Measurements from ENCODE around the gene RNF130.
A peak's percentile ranks its signal among the peaks of the same experiment; 100 is the strongest.

The RNF130 gene

DNA sequence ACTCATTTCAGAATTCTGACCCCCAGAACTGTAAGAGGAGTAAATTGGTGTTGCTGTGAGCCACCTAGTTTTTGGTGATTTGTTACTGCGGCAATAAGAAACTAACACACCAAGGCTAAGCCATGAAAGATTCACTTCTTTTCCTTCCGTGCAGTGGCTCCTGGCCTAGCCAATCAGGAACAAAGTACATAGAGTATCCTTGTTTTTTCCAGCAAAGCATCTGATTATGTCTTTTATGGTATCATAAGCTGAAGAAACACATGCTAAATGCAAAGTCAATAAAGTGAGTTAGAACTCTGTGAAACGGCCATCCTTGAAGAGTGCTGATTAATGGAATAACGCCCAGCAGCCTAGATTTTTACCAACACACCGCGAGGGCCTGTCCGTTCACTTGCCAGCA is 11.4 kb downstream of the RNF130 start:
- Mint-ChIP-seq H3K4me1 (no peaks in the 10 kb centered on the region), H3K27ac (no peak overlapping the region), H3K4me3 (no peak overlapping the region), H3K9me3 (no peaks in the 10 kb centered on the region), H3K27me3 (no peaks in the 10 kb centered on the region)
- no peak for ATAC-seq
- no peak for DNase-seq

DNA sequence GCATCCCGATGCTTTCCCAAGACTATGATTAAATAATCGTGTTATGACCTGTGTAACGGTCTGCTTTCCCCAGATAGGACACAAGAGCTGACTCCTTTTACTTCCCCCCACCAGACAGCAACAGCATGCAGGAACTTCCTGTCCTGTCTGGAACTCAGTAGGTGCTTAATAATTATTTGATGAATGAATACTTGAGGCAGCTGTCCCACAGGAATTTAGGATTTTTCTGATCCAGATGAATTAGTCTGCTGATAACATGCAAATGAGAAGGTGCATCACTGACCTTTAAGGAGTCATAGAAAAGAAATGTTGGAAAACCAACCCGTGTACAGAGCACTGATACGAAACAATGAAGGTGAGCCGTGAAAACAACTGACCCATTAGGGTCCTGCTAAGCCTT is 12.2 kb downstream of the RNF130 start:
- no peaks in the 10 kb centered on the region for H3K9me3 Mint-ChIP-seq
- no peak for DNase-seq
- ATAC-seq = no peak
- H3K4me1 Mint-ChIP-seq = no peaks in the 10 kb centered on the region
- H3K27me3 Mint-ChIP-seq = no peaks in the 10 kb centered on the region
- no peak overlapping the region for H3K4me3 Mint-ChIP-seq
- H3K27ac Mint-ChIP-seq = peak overlapping the region in 1 of 2 donors; percentile 36

DNA sequence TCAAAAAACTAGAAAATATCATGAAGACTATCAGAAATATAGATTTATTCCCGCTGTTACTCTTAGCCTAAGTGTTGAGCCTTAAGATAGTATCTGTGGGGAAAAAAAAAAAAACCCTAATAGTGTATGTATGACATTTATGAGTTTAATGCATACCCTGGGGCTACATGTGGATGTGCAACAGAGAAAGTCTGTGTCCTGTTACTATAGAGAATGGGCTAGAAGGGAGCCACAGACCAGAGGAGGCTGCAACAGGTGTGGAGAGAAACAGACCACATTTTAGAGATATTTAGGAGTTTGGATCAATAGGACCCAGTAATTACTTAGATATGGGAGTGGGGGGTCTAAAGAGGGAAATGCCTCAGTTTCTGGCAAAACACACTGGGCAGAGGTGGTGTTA is 15.4 kb downstream of the RNF130 start:
- ATAC-seq (no peak), DNase-seq (no peak)
- Mint-ChIP-seq H3K27me3 (no peaks in the 10 kb centered on the region), H3K9me3 (no peaks in the 10 kb centered on the region), H3K4me3 (no peak overlapping the region), H3K4me1 (peaks cover 4% of the 10 kb centered on the region), H3K27ac (peak overlapping the region in 1 of 2 donors; percentile 9)

DNA sequence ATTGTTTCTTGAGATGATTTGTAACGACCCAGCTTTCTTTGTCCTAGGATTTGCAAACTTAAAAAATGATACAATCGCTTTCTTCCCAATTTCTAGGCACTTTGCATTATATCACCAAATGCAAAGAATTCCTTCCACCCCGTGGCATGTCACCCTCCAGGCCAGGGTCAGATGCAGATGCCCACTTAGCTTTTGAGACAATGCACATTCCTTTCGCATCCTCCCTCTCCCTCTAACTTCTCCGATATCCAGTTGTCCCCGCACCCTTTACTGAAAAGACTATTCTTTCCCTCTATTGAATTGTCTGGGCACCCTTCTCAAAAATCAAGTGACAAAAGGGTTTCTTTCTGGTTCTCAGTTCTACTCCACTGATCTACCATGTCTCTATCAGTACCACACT is 17.3 kb downstream of the RNF130 start:
- Mint-ChIP-seq H3K27me3 (no peaks in the 10 kb centered on the region), H3K4me1 (peaks cover 4% of the 10 kb centered on the region), H3K27ac (no peak overlapping the region), H3K9me3 (no peaks in the 10 kb centered on the region), H3K4me3 (no peak overlapping the region)
- DNase-seq = no peak
- no peak for ATAC-seq

DNA sequence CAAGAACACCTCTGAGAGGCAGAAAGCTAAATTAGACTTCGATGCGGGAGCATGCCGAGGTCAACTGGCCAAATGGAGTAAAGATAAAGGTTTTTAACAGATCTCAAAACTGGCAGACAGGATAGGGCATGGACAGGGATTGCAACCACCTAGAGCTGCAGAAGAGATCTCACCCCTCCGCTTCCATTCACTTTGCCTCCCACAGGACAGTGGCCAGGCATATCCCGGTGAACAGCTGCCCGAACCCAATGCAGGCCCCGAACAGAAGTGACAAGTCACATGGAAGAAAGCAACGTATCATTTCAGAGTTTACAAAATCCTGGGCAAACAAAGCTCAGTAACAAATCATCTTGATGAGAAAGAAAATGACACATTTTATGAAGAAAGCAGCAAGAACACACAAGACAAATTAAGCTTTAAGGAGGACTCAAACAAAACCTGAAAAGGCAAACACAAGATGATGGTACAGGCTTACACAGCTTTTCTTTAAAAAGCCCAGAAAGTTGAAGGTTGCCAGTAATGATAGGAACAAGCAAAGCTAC is 18.4 kb downstream of the RNF130 start:
- DNase-seq = no peak
- no peak overlapping the region for H3K27ac Mint-ChIP-seq
- no peaks in the 10 kb centered on the region for H3K27me3 Mint-ChIP-seq
- no peak for ATAC-seq
- no peak overlapping the region for H3K4me3 Mint-ChIP-seq
- H3K4me1 Mint-ChIP-seq = peaks cover 4% of the 10 kb centered on the region
- no peaks in the 10 kb centered on the region for H3K9me3 Mint-ChIP-seq

DNA sequence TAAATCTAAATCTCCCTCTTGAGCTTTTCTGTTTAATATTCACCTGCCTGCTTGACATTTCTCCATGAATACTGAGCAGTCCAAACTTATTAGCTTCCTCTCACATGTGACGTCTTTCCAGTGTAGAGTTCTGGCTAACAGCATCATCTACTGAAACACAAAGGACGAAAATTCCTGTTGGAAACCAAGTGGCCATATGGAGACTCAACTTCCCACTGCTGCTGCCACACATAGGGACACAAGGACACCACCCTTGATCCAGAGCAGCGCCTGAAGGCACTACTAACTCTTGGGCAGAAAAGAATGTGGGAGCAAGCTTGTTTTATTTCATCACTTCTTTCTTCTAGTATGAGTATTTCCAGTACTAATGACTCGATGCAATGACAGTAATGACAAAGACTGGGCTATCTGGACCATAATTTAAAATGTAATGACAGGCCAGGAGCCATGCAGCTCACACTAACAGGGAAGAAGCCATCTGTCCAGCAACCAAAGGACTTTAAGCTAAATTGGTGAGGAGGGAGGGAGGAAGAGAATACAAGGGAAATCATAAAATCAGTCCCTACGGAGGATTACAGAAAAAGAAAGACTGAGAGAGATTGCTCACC is 19.2 kb downstream of the RNF130 start:
- Mint-ChIP-seq H3K27ac (no peak overlapping the region), H3K9me3 (no peaks in the 10 kb centered on the region), H3K4me3 (no peak overlapping the region), H3K27me3 (no peaks in the 10 kb centered on the region), H3K4me1 (peaks cover 10% of the 10 kb centered on the region)
- DNase-seq (no peak), ATAC-seq (peak; percentile 46)

DNA sequence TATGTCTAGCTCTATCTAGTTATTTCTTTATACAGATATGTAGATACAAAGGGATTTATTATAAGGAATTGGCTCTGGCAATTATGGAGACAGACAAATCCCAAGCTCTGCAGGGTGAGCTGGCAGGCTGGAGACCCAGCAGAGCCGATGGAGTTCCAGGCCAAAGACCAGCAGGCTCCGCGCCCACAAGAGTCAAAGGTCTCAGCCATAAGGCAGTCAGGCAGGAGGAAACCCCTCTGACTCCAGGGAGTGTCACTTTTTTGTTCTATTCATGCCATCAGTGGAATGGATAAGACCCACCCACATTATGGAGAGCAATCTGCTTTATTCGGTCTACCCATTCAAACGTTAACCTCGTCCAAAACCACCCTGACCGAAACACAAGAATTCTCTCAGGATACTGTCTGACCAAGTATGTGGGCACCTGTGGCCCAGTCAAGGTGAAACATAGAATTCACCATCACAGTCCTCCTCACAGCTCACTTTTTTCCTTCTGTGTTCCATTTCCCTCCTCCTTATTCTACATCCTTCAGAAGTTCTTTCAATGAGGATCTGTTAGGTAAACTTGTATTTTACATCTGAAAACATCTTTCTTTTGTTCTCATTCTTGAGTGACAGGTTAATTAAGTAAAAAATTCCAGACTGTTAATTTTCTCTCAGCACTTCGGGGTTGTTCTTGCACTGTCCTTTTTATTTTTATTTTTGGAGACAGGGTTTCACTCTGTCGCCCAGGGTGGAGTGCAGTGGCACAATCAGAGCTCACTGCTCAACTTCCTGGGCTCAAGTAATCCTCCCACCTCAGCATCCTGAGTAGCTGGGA is 21.2 kb downstream of the RNF130 start:
- Mint-ChIP-seq H3K9me3 (no peaks in the 10 kb centered on the region), H3K27ac (no peak overlapping the region), H3K4me3 (no peak overlapping the region), H3K4me1 (peaks cover 16% of the 10 kb centered on the region), H3K27me3 (no peaks in the 10 kb centered on the region)
- no peak for DNase-seq
- ATAC-seq = no peak

DNA sequence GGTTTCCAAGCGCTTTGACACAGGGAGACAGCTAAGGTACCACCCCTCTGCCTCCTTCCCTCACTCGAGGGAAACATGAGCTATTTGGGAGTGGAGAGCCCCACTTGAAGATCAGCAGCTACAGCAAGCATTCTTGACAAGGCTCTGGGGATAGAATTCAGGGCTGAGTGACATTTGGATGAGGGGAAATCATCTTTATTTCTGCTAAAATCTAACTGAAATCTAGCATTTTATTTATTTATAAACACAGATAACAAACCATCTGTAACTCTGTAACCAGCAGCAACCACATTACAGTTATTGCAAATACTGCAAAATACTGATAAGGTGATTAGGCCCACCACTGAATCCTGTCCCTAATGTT is 22.4 kb downstream of the RNF130 start:
- no peaks in the 10 kb centered on the region for H3K27me3 Mint-ChIP-seq
- no peaks in the 10 kb centered on the region for H3K9me3 Mint-ChIP-seq
- ATAC-seq = no peak
- no peak for DNase-seq
- H3K4me3 Mint-ChIP-seq = no peak overlapping the region
- peaks cover 16% of the 10 kb centered on the region for H3K4me1 Mint-ChIP-seq
- H3K27ac Mint-ChIP-seq = no peak overlapping the region

DNA sequence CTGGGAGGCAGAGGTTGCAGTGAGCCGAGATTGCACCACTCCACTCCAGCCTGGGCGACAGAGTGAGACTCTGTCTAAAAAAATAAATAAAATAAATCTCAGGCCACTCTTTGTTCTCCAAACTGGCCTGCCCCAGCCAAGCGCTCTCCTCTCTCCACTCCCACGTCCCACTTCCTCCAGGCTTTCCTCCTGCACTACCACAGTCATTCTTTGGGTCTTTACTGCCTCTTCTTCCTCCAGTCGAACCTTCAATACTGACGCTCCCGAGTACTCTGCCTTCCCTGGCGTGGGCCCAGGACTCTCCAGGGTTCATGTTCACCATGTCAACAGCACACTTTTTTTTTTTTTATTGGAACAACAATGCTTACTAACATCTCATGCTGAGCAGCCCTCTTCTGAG is 23.9 kb downstream of the RNF130 start:
- ATAC-seq (no peak), DNase-seq (no peak)
- no peak overlapping the region for H3K27ac Mint-ChIP-seq
- no peaks in the 10 kb centered on the region for H3K9me3 Mint-ChIP-seq
- H3K27me3 Mint-ChIP-seq = no peaks in the 10 kb centered on the region
- H3K4me1 Mint-ChIP-seq = peaks cover 12% of the 10 kb centered on the region
- no peak overlapping the region for H3K4me3 Mint-ChIP-seq

DNA sequence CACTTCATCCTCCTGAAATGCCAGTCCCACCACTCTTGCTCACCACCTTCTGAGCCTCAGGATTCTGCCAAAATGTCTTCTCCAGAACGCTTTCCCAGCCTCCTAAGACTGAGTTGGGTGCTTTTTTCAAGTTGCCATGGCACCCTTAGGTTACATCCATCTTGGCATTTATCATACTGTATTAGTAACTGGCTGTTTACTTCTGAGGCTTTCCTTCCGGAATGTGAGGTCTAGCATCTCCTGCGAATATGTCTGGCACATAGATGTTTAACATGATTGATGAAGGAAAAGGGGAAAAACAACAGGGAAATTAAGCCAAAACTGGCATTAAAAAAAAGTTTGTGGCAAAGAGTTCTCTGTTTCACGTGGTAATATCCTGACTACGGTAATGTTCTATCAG is 24.9 kb downstream of the RNF130 start:
- ATAC-seq (no peak), DNase-seq (no peak)
- Mint-ChIP-seq H3K4me3 (no peak overlapping the region), H3K9me3 (no peaks in the 10 kb centered on the region), H3K4me1 (peaks cover 12% of the 10 kb centered on the region), H3K27ac (no peak overlapping the region), H3K27me3 (no peaks in the 10 kb centered on the region)

DNA sequence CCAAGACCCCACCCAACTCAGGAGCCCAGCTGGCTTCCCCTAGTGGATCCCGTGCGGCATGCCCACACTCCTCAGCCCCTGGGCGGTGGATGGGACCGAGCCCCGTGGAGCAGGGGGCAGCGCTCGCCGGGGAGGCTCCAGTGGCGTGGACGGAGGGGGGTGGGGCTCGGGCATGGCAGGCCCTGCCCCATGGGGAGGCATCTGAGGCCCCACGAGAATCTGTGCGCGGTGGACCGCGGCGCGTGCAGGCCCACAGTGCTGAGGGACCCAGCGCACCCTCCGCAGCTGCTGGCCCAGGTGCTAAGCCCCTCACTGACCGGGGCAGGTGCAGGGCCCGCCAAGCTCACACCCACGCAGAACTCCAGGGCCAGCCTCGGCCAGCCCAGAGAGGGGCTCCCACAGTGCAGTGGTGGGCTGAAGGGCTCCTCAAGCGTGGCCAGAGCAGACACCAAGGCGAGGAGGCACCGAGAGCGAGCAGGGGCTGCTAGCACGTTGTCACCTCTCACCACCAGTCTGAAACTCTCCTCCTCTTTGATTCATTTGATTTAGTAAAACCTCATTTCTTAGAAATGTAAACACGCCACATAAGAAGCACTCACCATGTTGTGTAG is 25.6 kb downstream of the RNF130 start:
- no peaks in the 10 kb centered on the region for H3K27me3 Mint-ChIP-seq
- H3K4me1 Mint-ChIP-seq = peaks cover 12% of the 10 kb centered on the region
- H3K9me3 Mint-ChIP-seq = no peaks in the 10 kb centered on the region
- ATAC-seq (peak; percentile 60), DNase-seq (no peak)
- no peak overlapping the region for H3K4me3 Mint-ChIP-seq
- no peak overlapping the region for H3K27ac Mint-ChIP-seq

DNA sequence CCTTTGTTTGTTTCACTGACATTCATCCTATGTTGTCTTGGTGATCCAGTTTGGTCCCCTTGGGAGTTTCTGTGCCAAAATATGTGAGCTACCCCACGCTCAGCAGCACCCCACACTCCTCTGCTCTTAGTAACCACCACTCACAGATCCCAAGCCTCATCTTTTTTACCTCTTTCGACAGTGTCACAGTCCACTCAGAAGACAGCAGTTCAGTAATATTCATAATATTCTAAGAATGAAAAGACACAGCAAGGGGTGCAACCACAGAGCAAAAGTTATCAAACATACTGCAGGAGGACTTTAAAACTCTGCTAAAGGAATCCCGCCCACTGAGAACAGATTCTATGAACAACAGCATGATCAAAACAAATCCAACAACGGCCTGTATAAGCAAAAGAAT is 28.2 kb downstream of the RNF130 start:
- Mint-ChIP-seq H3K9me3 (no peaks in the 10 kb centered on the region), H3K27me3 (no peaks in the 10 kb centered on the region), H3K4me1 (peaks cover 12% of the 10 kb centered on the region), H3K4me3 (no peak overlapping the region), H3K27ac (no peak overlapping the region)
- no peak for DNase-seq
- ATAC-seq = no peak

DNA sequence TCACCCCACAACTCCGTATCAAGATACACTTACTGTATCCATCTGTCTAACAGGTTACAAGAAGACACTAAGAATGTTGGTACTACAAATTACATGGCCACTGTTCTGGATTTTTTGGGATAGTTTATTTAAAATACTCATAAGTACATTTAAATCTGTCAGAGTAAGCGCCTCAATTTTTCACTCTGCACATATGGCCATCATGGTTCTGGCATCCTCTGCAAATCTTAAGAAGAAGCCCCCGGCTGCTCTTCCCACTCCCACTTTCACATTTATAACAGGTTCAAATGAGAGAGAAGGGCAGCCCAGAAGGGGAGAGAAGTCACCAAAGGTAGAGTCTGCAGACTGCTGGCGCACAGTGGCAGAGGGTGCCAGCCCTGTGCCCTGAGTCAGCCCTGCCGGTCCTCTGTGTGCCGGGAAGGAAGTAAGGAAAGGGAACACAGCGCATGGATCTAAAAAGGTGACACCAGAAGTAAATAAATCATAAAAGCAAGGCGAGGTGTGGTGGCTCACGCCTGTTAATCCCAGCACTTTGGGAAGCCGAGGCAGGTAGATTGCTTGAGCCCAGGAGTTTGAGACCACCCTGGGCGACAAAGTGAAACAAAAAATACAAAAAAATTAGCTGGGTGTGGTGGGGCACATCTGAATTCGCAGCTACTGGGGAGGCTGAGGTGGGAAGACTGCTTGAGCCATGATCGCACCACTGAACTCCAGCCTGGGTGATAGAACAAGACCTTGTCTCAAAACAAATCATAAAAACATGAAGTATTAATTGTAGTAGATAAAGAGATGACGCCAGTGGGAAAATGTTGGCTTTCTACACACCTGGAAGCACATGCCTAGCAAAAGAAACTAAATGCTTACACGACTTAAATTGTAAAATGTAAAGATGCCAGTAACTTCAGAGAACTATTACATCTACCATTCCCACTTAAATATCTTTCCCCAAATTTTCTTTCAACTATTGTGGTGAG is 30.0 kb downstream of the RNF130 start:
- no peak overlapping the region for H3K4me3 Mint-ChIP-seq
- DNase-seq = no peak
- no peak for ATAC-seq
- peaks cover 0 to 7% of the 10 kb centered on the region in 2 donors for H3K9me3 Mint-ChIP-seq
- no peak overlapping the region for H3K27ac Mint-ChIP-seq
- H3K4me1 Mint-ChIP-seq = peaks cover 5% of the 10 kb centered on the region
- H3K27me3 Mint-ChIP-seq = no peaks in the 10 kb centered on the region

DNA sequence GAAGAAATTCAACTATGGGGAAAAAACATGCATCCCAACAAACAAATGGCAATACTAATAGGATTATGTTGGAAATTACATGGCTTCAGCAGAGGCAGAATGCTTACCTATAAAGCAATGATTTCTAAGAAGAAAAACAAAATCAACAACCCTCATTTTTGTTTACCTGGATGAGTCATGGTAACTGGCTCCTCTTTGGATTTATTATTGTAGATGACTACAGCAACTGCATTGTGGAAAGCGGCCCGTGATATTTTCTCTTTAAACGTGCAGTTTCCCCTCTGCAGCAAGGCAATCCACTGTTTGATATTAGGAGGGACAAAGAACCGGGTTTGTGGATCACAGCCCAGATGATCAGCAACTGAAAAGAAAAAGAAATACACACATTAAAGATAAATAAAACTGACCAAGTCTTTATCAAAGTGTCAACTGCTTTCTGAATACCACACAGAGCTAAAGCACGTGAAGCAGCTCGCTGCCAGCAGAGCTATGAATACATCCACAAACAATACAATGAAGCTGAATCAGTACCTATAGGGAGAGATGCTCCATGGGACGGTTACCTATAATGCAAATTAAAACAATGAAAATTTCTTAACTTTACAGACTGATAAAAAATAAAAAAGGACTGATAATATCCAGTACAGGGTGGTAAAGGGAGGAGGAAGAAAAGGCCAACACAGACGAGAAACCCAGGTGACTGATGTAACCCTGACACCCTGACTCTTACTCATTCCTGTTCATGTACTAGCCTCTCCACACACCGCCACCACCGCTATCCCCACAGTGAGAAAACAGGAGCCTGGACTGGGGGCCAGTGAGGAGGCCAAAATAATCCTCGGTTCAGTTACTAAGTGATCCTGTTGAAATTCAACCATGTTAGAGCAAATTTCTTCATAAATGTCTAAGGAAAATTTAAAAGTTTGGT is 31.0 kb downstream of the RNF130 start:
- Mint-ChIP-seq H3K4me1 (no peaks in the 10 kb centered on the region), H3K27ac (no peak overlapping the region), H3K27me3 (no peaks in the 10 kb centered on the region), H3K9me3 (peaks cover 8 to 17% of the 10 kb centered on the region in 2 donors), H3K4me3 (no peak overlapping the region)
- no peak for DNase-seq
- no peak for ATAC-seq

All from stimulated activated naive CD8-positive, alpha-beta T cell treated with anti-CD3 and anti-CD28 coated beads, Interleukin-15, amount 100 ng/mL, for 72 hours (primary cell).